NCI-H2081 (cell line): ENCODE results near the gene CDNF.

Experiments used
- DNase-seq, 2 experiments: peaks; one replicate each; lab custom pipeline; 2025; lab: John Stamatoyannopoulos, UW

Gene CDNF

GRCh38 chr10:14787938-14788337, 49.9 kb downstream of the CDNF start:
- DNase-seq = no peak

GRCh38 chr10:14784459-14785055, 53.3 kb downstream of the CDNF start:
- no peak for DNase-seq

- DNase-seq = no peak
Observed at GRCh38 chr10:14782691-14783363, 55.0 kb downstream of the CDNF start.

- DNase-seq = no peak
Observed at GRCh38 chr10:14781763-14782162, 56.1 kb downstream of the CDNF start.

- DNase-seq = no peak
Observed at GRCh38 chr10:14779001-14779651, 58.7 kb downstream of the CDNF start.

GRCh38 chr10:14776546-14776945, 61.3 kb downstream of the CDNF start:
- no peak for DNase-seq

- DNase-seq = no peak
Observed at GRCh38 chr10:14775656-14776055, 62.2 kb downstream of the CDNF start.

- DNase-seq = no peak
Observed at GRCh38 chr10:14774797-14775196, 63.0 kb downstream of the CDNF start, which contains the start of gene FAM107B. FAM107B (minus strand) TSS chr10:14774897; CDS start chr10:14774663, 234 bp downstream.

- no peak for DNase-seq
Observed at GRCh38 chr10:14774214-14774580, 63.6 kb downstream of the CDNF start.

- no peak for DNase-seq
Observed at GRCh38 chr10:14773551-14774213, 64.2 kb downstream of the CDNF start.

- DNase-seq = no peak
Observed at GRCh38 chr10:14772399-14772798, 65.4 kb downstream of the CDNF start.

GRCh38 chr10:14770927-14771326, 66.9 kb downstream of the CDNF start:
- DNase-seq = no peak
